ENCODE results near the gene ARFIP1. TPM values are rescaled to one million over a fixed set of nuclear protein-coding genes. Genes with fewer than 3 reads are reported as not detected.

ARFIP1 gene
- total and polyA plus RNA-seq, 2 donors (not counting 1 experiment from before 2014, with no cell fraction given), result 11.1 to 23.5 TPM

- H3K36me3 ChIP-seq (replicated peaks in 1 of 2; ENCODE audit: control extremely low read depth in 1 of 2, control insufficient read depth in 1 of 2, extremely low read depth in 1 of 2, insufficient read depth in 2 of 2, low read length in 1 of 2), result no peaks in the 10 kb centered on the region
- H3K9ac ChIP-seq (ENCODE audit: low read length), result no peak overlapping the region
- H3K27me3 Mint-ChIP-seq, result peaks cover 15% of the 10 kb centered on the region
- H4K20me1 ChIP-seq (ENCODE audit: control insufficient read depth, insufficient read depth, low read length, poor library complexity, severe bottlenecking), result no peaks in the 10 kb centered on the region
- H3K9me3 ChIP-seq (ENCODE audit: control extremely low read depth in 1 of 3, control insufficient read depth in 2 of 3, insufficient read depth in 1 of 3, low read length in 2 of 3), result no peaks in the 10 kb centered on the region
- peaks cover 6 to 9% of the 10 kb centered on the region in 2 donors for H3K4me1 ChIP-seq (ENCODE audit: control insufficient read depth in 2 of 2, insufficient read depth in 2 of 2, low read length in 2 of 2)
- H3K4me1 Mint-ChIP-seq, result peaks cover 12% of the 10 kb centered on the region
- no CpG with 5 or more reads among the region's 1 CpG for WGBS (ENCODE audit: insufficient coverage)
- H3K9me3 Mint-ChIP-seq (ENCODE audit: insufficient read depth), result no peaks in the 10 kb centered on the region
- H3K27ac Mint-ChIP-seq, result no peak overlapping the region
- H3K79me2 ChIP-seq (ENCODE audit: control insufficient read depth, insufficient read depth, low read length), result no peaks in the 10 kb centered on the region
- intact Hi-C loops (cut with micrococcal nuclease), result no loop called here
- H3K27ac ChIP-seq (ENCODE audit: low read length in 2 of 2), result no peak overlapping the region
- H3K27me3 ChIP-seq (replicated peaks in 1 of 4; ENCODE audit: control extremely low read depth in 1 of 4, control insufficient read depth in 3 of 4, insufficient read depth in 4 of 4, low read length in 3 of 4), result no peaks in the 10 kb centered on the region
- no peak overlapping the region for H3K4me3 Mint-ChIP-seq
- CTCF ChIA-PET, result interaction anchor here (0.7 to 1.4 kb wide), 2 partner anchors 10 to 202 kb away, joined by 3 read pairs; no protein-coding TSS in a partner anchor
- POLR2A ChIA-PET, result no interaction called here
- TF ChIP-seq CTCF (IDR thresholded peaks at IDR 0.05), result no peak
- no peak for TF ChIP-seq EZH2 (IDR thresholded peaks at IDR 0.05; ENCODE audit: borderline replicate concordance, insufficient read depth, low read depth, low read length, poor library complexity, severe bottlenecking)
- ATAC-seq (ENCODE audit: low read depth), result no peak
- no peak overlapping the region for H3K4me3 ChIP-seq (ENCODE audit: control extremely low read depth in 1 of 5, extremely low read depth in 1 of 5, insufficient read depth in 1 of 5, low read depth in 2 of 5, low read length in 4 of 5)
- DNase-seq, result no peak
- no peak overlapping the region for H2AFZ ChIP-seq (ENCODE audit: insufficient read depth, low read depth, low read length, poor library complexity, severe bottlenecking)
- H3K4me2 ChIP-seq (replicated peaks; ENCODE audit: low read depth, low read length, poor library complexity, severe bottlenecking), result no peak overlapping the region
These were observed 146.1 kb downstream of the ARFIP1 start for GRCh38 chr4:152925851-152926250.

DNA sequence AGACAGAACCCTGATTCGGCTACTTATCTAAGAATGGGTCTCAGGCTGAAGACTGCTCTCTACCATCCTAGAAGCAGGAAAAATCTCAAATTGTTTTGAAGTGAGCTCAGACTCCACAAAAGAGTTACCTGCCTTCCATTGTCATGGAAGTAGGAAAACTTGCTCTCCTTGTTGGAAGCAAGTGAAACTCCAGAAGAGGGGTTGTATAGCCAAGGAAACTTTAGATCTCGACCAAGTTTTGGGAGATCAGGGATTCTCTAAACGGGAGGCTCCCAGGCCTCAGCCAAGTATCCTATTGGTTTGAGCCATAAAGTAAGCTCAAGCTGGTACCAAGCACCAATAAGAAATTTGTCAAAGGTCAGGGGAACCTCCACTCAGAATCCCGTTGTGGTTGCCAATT, 147.2 kb downstream of the ARFIP1 start:
- Mint-ChIP-seq H3K4me3 (no peak overlapping the region), H3K4me1 (peaks cover 12% of the 10 kb centered on the region), H3K27ac (no peak overlapping the region), H3K9me3 (ENCODE audit: insufficient read depth) (no peaks in the 10 kb centered on the region), H3K27me3 (peaks cover 16% of the 10 kb centered on the region)
- ATAC-seq (ENCODE audit: low read depth), result no peak
- WGBS (ENCODE audit: insufficient coverage), result 97% methylated on average over 3 of the region's 4 CpGs
- Histone ChIP-seq H3K9ac (ENCODE audit: low read length) (no peak overlapping the region), H3K27ac (ENCODE audit: low read length in 2 of 2) (no peak overlapping the region), H3K4me3 (ENCODE audit: control extremely low read depth in 1 of 5, extremely low read depth in 1 of 5, insufficient read depth in 1 of 5, low read depth in 2 of 5, low read length in 4 of 5) (no peak overlapping the region), H3K27me3 (replicated peaks in 1 of 4; ENCODE audit: control extremely low read depth in 1 of 4, control insufficient read depth in 3 of 4, insufficient read depth in 4 of 4, low read length in 3 of 4) (no peaks in the 10 kb centered on the region), H3K79me2 (ENCODE audit: control insufficient read depth, insufficient read depth, low read length) (no peaks in the 10 kb centered on the region), H3K36me3 (replicated peaks in 1 of 2; ENCODE audit: control extremely low read depth in 1 of 2, control insufficient read depth in 1 of 2, extremely low read depth in 1 of 2, insufficient read depth in 2 of 2, low read length in 1 of 2) (no peaks in the 10 kb centered on the region), H4K20me1 (ENCODE audit: control insufficient read depth, insufficient read depth, low read length, poor library complexity, severe bottlenecking) (no peaks in the 10 kb centered on the region), H3K9me3 (ENCODE audit: control extremely low read depth in 1 of 3, control insufficient read depth in 2 of 3, insufficient read depth in 1 of 3, low read length in 2 of 3) (no peaks in the 10 kb centered on the region), H3K4me2 (replicated peaks; ENCODE audit: low read depth, low read length, poor library complexity, severe bottlenecking) (no peak overlapping the region), H3K4me1 (ENCODE audit: control insufficient read depth in 2 of 2, insufficient read depth in 2 of 2, low read length in 2 of 2) (peaks cover 6 to 9% of the 10 kb centered on the region in 2 donors), H2AFZ (ENCODE audit: insufficient read depth, low read depth, low read length, poor library complexity, severe bottlenecking) (no peak overlapping the region)
- ChIA-PET CTCF (interaction anchor here (0.7 to 1.4 kb wide), 2 partner anchors 34 to 201 kb away, joined by 3 read pairs; no protein-coding TSS in a partner anchor), POLR2A (no interaction called here)
- no peak for DNase-seq
- TF ChIP-seq CTCF (IDR thresholded peaks at IDR 0.05), result no peak
- TF ChIP-seq EZH2 (IDR thresholded peaks at IDR 0.05; ENCODE audit: borderline replicate concordance, insufficient read depth, low read depth, low read length, poor library complexity, severe bottlenecking), result no peak
- intact Hi-C loops (cut with micrococcal nuclease), result no loop called here
